Rectal smooth muscle tissue (tissue), 1 donor: ENCODE results near the gene SH3RF2.
"Not testable (repeated sequence)": the region's sequence is repeated elsewhere in the genome, so short reads cannot be mapped to it uniquely, and the experiment has no call there.

Experiments
- H3K27ac ChIP-seq: one replicate; pipeline ENCODE4 v1.7.0; 2013; ENCODE audit warnings: low read depth, low read length, inconsistent platforms
- H3K27me3 ChIP-seq: one replicate; pipeline ENCODE4 v1.7.0; 2013; ENCODE audit warnings: low read length; ENCODE audit not compliant: control insufficient read depth, insufficient read depth
- H3K36me3 ChIP-seq: one replicate; pipeline ENCODE4 v1.7.0; 2013; ENCODE audit warnings: low read length; ENCODE audit not compliant: control insufficient read depth, insufficient read depth
- H3K4me1 ChIP-seq: one replicate; pipeline ENCODE4 v1.7.0; 2013; ENCODE audit warnings: low read length; ENCODE audit not compliant: control insufficient read depth, insufficient read depth
- H3K4me3 ChIP-seq: one replicate; pipeline ENCODE4 v1.7.0; 2013; ENCODE audit warnings: low read length
- H3K9ac ChIP-seq: one replicate; pipeline ENCODE4 v1.7.0; 2013; ENCODE audit warnings: low read length

SH3RF2 gene

DNA sequence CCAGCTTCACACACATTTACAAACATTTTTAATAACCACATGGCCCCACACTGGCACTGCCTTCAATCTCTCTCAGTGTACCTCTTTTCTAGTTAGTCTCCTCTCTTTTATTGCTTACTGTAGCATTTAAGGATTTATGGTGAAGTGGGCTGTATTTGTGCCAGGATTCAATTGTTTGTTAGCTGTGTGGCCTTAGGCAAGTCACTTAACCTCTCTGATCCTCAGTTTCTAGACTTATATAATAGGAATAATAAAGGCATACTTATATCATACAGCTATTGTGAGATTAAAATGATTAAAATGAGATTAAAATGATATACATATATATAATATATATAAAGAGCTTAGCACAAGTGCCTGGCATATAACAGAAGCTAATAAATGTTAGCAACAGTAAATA lies 6.4 kb downstream of the SH3RF2 start:
- H3K27ac ChIP-seq = no peak overlapping the region
- no peaks in the 10 kb centered on the region for H3K4me1 ChIP-seq
- no peaks in the 10 kb centered on the region for H3K36me3 ChIP-seq
- H3K27me3 ChIP-seq = no peaks in the 10 kb centered on the region
- no peak overlapping the region for H3K4me3 ChIP-seq
- H3K9ac ChIP-seq = no peak overlapping the region

DNA sequence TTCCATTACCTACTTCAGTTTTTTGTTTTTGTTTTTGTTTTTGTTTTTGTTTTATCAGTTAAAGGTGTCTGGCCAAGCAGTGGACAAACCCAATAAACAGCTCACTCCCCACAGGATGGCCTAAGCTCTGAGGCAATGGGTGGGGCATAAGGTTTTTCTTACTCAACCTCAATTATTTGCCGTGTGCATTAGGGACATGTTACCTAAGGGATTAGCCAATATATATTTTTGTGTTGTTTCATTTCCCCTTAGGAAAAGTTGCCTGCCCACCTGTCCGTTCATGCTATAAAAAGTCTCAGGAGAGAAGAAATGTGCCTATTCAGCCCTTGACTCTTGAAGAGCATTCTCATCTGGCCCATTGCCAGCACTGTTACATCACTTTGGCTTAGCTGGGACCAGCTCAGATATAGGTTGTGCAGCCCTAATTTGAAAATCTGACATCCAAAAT lies 7.3 kb downstream of the SH3RF2 start:
- Histone ChIP-seq H3K4me1 (no peaks in the 10 kb centered on the region), H3K36me3 (no peaks in the 10 kb centered on the region), H3K9ac (no peak overlapping the region), H3K27me3 (no peaks in the 10 kb centered on the region), H3K27ac (no peak overlapping the region), H3K4me3 (no peak overlapping the region)

DNA sequence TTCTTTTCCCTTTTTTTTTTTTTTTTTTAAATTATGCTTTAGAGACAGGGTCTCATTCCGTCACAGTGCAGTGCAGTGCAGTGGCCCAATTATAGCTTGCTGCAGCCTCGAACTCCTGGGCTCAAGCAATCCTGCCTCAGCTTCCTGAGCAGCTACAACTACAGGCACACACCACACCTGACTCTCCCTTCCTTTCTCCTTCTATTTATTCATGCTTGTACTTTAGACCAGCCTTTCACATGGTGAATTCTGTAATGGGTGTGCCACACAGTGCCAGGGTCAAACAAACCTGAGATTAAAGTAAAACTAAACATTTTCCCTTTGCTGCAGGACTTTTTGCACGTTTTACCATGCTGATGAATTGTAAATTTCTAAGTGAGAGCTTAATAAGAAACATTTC lies 8.0 kb downstream of the SH3RF2 start:
- H3K27ac ChIP-seq = no peak overlapping the region

DNA sequence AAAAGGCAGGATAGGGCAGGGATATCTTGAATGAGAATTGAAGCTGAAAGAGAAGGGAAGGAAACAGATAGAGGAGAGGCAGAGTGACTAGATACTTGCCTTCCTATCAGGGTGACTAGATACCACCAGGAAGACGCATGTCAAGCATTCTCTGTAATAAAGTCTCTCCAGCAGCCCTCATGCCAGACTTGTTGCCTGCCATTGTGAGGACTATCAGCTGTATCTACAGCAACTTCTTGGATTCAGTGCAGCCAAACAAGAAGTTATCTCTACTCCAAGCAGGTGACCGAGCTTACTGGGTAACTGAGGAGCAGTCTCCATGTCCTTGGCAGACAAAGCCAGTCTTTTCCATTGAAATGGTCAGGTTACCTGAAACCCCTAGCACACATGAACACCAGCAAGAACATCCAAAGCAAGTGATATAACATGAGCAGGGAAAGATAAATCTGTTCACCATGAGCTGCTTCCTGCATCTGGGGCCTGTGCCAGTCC lies 9.3 kb downstream of the SH3RF2 start:
- Histone ChIP-seq H3K4me1 (no peaks in the 10 kb centered on the region), H3K36me3 (no peaks in the 10 kb centered on the region), H3K27ac (no peak overlapping the region), H3K27me3 (no peaks in the 10 kb centered on the region), H3K9ac (no peak overlapping the region), H3K4me3 (no peak overlapping the region)

More for the DNA sequence above, 8.0 kb downstream of the SH3RF2 start:
- Histone ChIP-seq H3K4me1 (no peaks in the 10 kb centered on the region), H3K4me3 (no peak overlapping the region), H3K27me3 (no peaks in the 10 kb centered on the region), H3K9ac (no peak overlapping the region), H3K36me3 (no peaks in the 10 kb centered on the region)

DNA sequence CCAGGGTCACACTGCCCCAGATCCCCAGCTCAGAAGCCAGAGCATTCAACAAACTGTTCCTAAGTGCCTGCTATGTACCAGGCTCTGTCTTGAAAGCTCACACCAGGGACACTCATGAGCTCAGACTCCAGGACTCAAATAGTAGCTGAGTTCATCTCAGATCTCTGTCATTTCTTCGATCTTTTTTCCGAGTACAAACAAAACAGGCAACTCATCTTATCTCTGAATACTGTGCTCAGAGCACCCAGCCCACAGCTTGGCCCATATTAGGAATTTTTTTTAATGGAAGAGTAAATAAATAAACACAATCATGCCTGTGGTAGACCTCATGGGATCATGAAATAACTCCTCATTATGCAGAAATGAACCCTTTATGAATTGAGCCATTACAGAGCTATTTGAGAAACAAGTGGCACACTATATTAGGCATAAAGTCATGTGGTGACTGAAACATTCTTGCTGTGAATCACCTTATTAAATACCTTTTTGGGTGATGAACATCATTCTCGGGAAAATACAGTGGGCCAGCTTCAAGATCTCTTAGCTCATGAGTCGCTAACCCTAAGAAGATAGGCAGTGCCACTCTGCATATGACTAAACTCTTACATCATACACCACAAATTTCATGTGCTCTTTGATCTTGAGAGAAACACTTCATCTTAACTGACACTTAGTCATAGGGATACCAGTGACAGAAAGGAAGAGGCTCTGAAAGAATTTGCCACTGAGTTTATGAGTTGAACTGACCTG lies 9.9 kb downstream of the SH3RF2 start:
- Histone ChIP-seq H3K4me3 (no peak overlapping the region), H3K9ac (no peak overlapping the region), H3K4me1 (no peaks in the 10 kb centered on the region), H3K27me3 (no peaks in the 10 kb centered on the region), H3K36me3 (no peaks in the 10 kb centered on the region), H3K27ac (no peak overlapping the region)

DNA sequence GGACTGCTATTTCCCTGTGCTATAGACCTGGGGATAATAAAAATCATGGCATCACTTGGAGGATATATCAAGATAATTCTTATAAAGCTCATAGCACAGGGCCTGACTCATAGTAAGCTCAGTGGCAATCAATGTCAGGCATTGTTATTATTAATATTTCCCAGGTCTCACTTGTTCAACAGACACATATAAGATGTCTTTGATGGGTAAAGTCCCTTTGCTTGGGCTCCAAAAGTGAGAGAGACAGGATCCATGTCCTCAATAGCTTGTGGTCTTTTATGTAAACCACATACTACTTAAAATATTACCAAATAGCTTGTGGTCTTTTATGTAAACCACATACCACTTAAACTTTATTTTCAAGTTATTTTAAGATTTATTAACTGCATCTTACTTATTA lies 11.2 kb downstream of the SH3RF2 start:
- Histone ChIP-seq H3K4me3 (no peak overlapping the region), H3K27me3 (no peaks in the 10 kb centered on the region), H3K9ac (no peak overlapping the region), H3K36me3 (no peaks in the 10 kb centered on the region), H3K27ac (no peak overlapping the region), H3K4me1 (no peaks in the 10 kb centered on the region)

DNA sequence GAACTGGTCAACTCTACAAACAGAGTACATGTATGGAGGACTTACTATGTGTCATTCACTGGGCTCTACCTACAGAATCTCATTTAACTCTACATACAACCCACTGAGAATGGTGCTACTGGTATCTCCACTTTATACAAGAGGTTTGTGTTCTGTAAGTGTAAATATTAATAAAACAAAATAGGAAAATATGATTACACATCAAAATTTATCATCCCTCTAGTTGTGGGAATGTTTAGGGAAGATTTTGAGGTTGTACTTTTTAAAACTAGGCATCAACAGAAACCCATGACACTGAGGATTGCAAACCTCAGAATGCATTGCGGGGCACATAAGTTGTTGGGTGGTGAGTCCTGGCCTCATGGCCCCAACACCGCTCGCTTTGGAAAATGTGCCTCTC lies 11.7 kb downstream of the SH3RF2 start:
- Histone ChIP-seq H3K4me3 (no peak overlapping the region), H3K27me3 (no peaks in the 10 kb centered on the region), H3K4me1 (no peaks in the 10 kb centered on the region), H3K36me3 (no peaks in the 10 kb centered on the region), H3K9ac (no peak overlapping the region), H3K27ac (no peak overlapping the region)

DNA sequence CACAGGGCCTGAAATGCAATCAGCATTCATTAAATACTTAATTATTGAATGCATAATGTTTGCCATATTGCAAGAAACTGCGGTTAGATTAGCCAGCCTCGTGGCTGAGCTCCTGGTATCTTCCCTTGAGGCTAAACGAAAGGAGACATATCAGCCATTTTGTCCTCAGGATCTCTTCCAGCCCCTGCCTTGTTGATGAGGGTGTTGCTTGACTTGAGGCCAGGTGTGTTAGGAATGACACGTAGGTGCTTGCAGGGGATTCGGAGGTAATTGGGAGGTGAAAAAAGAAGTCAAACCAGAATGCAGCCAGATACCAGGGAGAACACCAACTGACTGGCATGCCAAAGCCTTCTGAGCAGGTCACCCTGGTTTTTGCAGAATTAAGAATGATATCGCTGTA lies 12.5 kb downstream of the SH3RF2 start:
- H3K27ac ChIP-seq = no peak overlapping the region
- H3K27me3 ChIP-seq = no peaks in the 10 kb centered on the region
- no peak overlapping the region for H3K9ac ChIP-seq
- H3K36me3 ChIP-seq = no peaks in the 10 kb centered on the region
- H3K4me3 ChIP-seq = no peak overlapping the region
- H3K4me1 ChIP-seq = no peaks in the 10 kb centered on the region

DNA sequence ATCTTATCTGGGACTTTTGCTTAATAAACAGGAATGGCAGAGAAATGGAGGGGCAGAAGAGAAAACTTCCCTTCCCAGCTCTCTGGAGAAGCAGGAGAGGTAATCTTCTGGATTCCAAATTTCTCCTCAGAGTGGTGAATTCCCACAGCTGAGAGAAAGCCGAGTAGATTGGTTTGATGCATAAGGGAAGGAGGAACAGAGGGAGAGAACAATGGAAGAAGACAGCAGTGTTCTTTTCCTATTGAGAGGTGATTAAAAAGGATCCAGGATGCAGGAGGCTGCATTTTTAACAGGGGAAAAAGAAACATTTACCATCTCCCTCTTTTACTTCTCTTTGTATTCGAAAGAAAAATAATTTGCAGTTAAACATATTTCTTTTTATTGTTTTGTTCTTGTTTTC lies 13.1 kb downstream of the SH3RF2 start:
- Histone ChIP-seq H3K36me3 (no peaks in the 10 kb centered on the region), H3K4me1 (no peaks in the 10 kb centered on the region), H3K27ac (no peak overlapping the region), H3K4me3 (no peak overlapping the region), H3K27me3 (no peaks in the 10 kb centered on the region), H3K9ac (no peak overlapping the region)

DNA sequence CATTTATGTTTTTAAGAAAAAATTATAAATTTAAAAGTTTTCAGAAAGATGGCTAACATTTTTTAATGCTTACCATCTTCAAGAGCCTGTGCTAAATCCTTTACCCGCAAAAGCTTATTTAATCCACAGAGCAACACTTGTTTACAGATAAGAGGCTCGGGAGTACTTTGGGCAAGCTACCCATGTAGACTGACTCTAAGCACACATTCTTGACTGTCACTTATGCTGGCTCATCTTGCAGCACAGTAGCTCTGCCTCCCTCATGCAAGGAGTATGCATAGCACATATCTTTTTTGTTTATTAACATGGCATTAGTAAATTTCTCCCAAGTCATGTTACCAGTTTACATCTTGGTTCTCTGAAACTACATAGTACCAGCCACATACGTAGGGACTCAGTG lies 14.7 kb downstream of the SH3RF2 start:
- Histone ChIP-seq H3K4me3 (no peak overlapping the region), H3K27me3 (no peaks in the 10 kb centered on the region), H3K27ac (no peak overlapping the region), H3K36me3 (no peaks in the 10 kb centered on the region), H3K4me1 (no peaks in the 10 kb centered on the region), H3K9ac (no peak overlapping the region)

DNA sequence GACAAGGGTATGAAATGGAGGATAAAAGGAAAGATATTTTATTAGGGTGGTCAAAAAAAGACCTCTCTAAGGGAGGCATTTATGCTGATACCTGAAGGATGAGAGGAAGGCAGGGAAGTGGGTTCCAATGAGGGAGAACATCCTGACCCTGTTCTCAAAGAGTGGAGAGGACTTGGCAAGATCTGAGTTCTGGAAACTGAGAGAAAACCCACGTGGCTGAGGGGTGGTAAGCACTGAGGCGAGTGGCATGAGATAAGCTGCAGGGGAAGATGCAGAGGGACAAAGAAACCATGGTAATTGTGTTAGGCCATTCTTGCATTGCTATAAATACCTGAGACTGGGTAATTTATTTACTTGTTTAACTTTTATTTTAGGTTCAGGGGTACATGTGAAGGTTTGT lies 16.8 kb downstream of the SH3RF2 start:
- Histone ChIP-seq H3K36me3 (no peaks in the 10 kb centered on the region), H3K27ac (no peak overlapping the region), H3K4me1 (no peaks in the 10 kb centered on the region), H3K27me3 (no peaks in the 10 kb centered on the region), H3K9ac (no peak overlapping the region), H3K4me3 (no peak overlapping the region)

DNA sequence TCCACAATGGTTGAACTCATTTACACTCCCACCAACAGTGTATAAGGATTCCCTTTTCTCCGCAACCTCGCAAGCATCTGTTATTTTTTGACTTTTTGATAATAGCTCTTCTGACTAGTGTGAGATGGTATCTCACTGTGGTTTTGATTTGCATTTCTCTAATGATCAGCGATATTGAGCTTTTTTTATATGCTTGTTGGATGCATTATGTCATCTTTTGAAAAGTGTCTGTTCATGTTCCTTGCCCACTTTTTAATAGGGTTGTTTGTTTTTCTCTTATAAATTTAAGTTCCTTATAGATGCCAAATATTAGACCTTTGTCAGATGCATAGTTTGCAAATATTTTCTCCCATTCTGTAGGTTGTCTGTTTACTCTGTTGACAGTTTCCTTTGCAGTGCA lies 17.8 kb downstream of the SH3RF2 start:
- not testable (repeated sequence) for H3K27me3 ChIP-seq, H3K27ac ChIP-seq, H3K36me3 ChIP-seq, H3K9ac ChIP-seq, H3K4me3 ChIP-seq, H3K4me1 ChIP-seq

DNA sequence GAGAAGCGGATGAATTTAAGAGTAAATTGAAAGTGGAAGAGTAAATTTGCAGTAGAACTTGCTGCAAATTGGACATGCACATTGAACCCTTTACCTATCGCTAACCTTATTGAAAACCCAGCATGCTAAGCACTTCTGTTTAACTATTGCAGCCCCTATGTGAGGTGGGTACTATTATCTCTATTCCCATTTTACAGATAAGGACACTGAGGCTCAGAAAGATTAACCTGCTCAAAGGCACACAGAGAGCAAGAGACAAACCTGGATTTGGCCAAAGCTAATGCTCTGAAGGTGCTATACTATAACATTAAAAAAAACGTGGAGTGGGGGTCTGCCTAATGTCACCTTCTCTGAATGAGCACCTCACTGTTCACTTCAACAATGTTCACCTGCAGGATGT lies 21.0 kb downstream of the SH3RF2 start:
- Histone ChIP-seq H3K9ac (no peak overlapping the region), H3K27me3 (no peaks in the 10 kb centered on the region), H3K4me3 (no peak overlapping the region), H3K36me3 (no peaks in the 10 kb centered on the region), H3K4me1 (no peaks in the 10 kb centered on the region), H3K27ac (no peak overlapping the region)
